HepG2 (cell line): ENCODE measurements around the gene ATG16L2. TPM values are rescaled to one million over a fixed set of nuclear protein-coding genes. Genes with fewer than 3 reads are reported as not detected.
A peak's percentile ranks its signal among the peaks of the same experiment; 100 is the strongest.

Experiments used
- BRCA1 ChIP-seq: sonication (generic); formaldehyde crosslinking; IDR thresholded peaks from 2 replicates; pipeline ENCODE4 v1.4.0; 2020; ENCODE audit warnings: missing genetic modification reagents
- CBX5 ChIP-seq: sonication (generic); formaldehyde crosslinking; IDR thresholded peaks from 2 replicates; pipeline ENCODE4 v1.4.0; 2020; ENCODE audit warnings: missing genetic modification reagents, borderline replicate concordance
- CSRNP2 ChIP-seq: sonication (generic); formaldehyde crosslinking; conservative IDR thresholded peaks from 2 replicates; pipeline ENCODE4 v1.8.0; 2022; ENCODE audit warnings: low read depth, missing genetic modification reagents
- MIXL1 ChIP-seq: IDR thresholded peaks from 2 replicates; pipeline ENCODE4 v1.6.1; 2016
- MTA3 ChIP-seq: sonication (generic); formaldehyde crosslinking; IDR thresholded peaks from 2 replicates; pipeline ENCODE4 v1.4.0; 2020; ENCODE audit warnings: missing genetic modification reagents
- PAXIP1 ChIP-seq: sonication (generic); formaldehyde crosslinking; conservative IDR thresholded peaks from 2 replicates; pipeline ENCODE4 v1.4.0; 2020; ENCODE audit warnings: mild to moderate bottlenecking, missing genetic modification reagents, moderate library complexity
- SP2 ChIP-seq: sonication (generic); formaldehyde crosslinking; IDR thresholded peaks from 2 replicates; pipeline ENCODE4 v1.5.1; 2020; ENCODE audit warnings: mild to moderate bottlenecking, missing genetic modification reagents
- TBX2 ChIP-seq: sonication (generic); formaldehyde crosslinking; IDR thresholded peaks from 2 replicates; pipeline ENCODE4 v1.5.0; 2020; ENCODE audit warnings: missing genetic modification reagents, mild to moderate bottlenecking, borderline replicate concordance
- TFDP1 ChIP-seq: IDR thresholded peaks from 2 replicates; pipeline ENCODE4 v1.6.1; 2016; ENCODE audit warnings: missing compliant biosample characterization, missing genetic modification reagents, borderline replicate concordance
- ZMAT3 ChIP-seq: sonication (generic); formaldehyde crosslinking; conservative IDR thresholded peaks from 2 replicates; pipeline ENCODE4 v1.7.0; 2021; ENCODE audit warnings: missing genetic modification reagents
- ZNF253 ChIP-seq: sonication (generic); formaldehyde crosslinking; IDR thresholded peaks from 2 replicates; pipeline ENCODE4 v1.8.0; 2022; ENCODE audit warnings: mild to moderate bottlenecking, missing genetic modification reagents, borderline replicate concordance
- ZNF639 ChIP-seq: conservative IDR thresholded peaks from 2 replicates; pipeline ENCODE4 v1.6.1; 2018; ENCODE audit warnings: missing genetic modification reagents
- ZNF713 ChIP-seq: sonication (generic); formaldehyde crosslinking; IDR thresholded peaks from 2 replicates; pipeline ENCODE4 v1.4.0; 2020; ENCODE audit warnings: mild to moderate bottlenecking, missing genetic modification reagents
- polyA plus RNA-seq, 8 experiments: library from polyadenylated mRNA; depleted of rRNA in 3 of 8; stranded (reverse) in 7 of 8; unstranded in 1 of 8; fragments of >200 nt; fragmentation: Illumina TruSeq in 4 of 8; extraction: Trizol in 4 of 8; gene quantifications; 2 replicates each; pipeline versions ENCODE4 v1.2.1 to v1.2.3, GENCODE V29; 2011 to 2016; ENCODE audit warnings: low read depth in 4 of 8, missing spikeins in 1 of 8, mixed read lengths in 1 of 8; ENCODE audit not compliant: insufficient read depth in 1 of 8
- total RNA-seq, 5 experiments: library from RNA; depleted of rRNA; stranded (reverse); fragments of >200 nt; fragmentation: Illumina TruSeq; extraction: Trizol; gene quantifications; 2 replicates each; pipeline ENCODE4 v1.2.3, GENCODE V29; 2016; ENCODE audit warnings: low read depth in 1 of 5
- TF ChIP-seq, protein P1 (sequence below): sonication (generic); formaldehyde crosslinking; IDR thresholded peaks from 2 replicates; pipeline ENCODE4 v1.8.1; 2023; ENCODE audit warnings: mild to moderate bottlenecking, missing genetic modification reagents
- TF ChIP-seq, protein P2 (sequence below): sonication (generic); formaldehyde crosslinking; IDR thresholded peaks from 2 replicates; pipeline ENCODE4 v1.4.0; 2020; ENCODE audit warnings: missing genetic modification reagents, borderline replicate concordance

Gene ATG16L2
- total and polyA plus RNA-seq, 2 of the 13 experiments (the other 11 are each of a cell fraction or from before 2014, with no cell fraction given), result 6.2 to 14.8 TPM

GRCh38 chr11:72786305-72787215 is 27.7 kb upstream of the ATG16L2 start (continued):
- TF ChIP-seq PAXIP1 (CRISPR knock-in tag) (peak; percentile 89), SP2 (CRISPR knock-in tag) (no peak), TFDP1 (peak; percentile 21; the same call in 1 of the 2 replicates), ZNF713 (CRISPR knock-in tag) (no peak), CBX5 (peak; percentile 51; the same call in 1 of the 2 replicates), BRCA1 (no peak), ZNF253 (CRISPR knock-in tag) (no peak), CSRNP2 (no peak), ZNF639 (CRISPR knock-in tag) (no peak), TBX2 (CRISPR knock-in tag) (peak; percentile 83), MIXL1 (CRISPR knock-in tag) (no peak), ZMAT3 (CRISPR knock-in tag) (0 out of 2 replicates have a peak, but pooled peaks have one; percentile 50), MTA3 (no peak)
- TF ChIP-seq, protein P1, sequence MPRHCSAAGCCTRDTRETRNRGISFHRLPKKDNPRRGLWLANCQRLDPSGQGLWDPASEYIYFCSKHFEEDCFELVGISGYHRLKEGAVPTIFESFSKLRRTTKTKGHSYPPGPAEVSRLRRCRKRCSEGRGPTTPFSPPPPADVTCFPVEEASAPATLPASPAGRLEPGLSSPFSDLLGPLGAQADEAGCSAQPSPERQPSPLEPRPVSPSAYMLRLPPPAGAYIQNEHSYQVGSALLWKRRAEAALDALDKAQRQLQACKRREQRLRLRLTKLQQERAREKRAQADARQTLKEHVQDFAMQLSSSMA (CRISPR knock-in tag), result 0 out of 2 replicates have a peak, but pooled peaks have one; percentile 35
- TF ChIP-seq, protein P2, sequence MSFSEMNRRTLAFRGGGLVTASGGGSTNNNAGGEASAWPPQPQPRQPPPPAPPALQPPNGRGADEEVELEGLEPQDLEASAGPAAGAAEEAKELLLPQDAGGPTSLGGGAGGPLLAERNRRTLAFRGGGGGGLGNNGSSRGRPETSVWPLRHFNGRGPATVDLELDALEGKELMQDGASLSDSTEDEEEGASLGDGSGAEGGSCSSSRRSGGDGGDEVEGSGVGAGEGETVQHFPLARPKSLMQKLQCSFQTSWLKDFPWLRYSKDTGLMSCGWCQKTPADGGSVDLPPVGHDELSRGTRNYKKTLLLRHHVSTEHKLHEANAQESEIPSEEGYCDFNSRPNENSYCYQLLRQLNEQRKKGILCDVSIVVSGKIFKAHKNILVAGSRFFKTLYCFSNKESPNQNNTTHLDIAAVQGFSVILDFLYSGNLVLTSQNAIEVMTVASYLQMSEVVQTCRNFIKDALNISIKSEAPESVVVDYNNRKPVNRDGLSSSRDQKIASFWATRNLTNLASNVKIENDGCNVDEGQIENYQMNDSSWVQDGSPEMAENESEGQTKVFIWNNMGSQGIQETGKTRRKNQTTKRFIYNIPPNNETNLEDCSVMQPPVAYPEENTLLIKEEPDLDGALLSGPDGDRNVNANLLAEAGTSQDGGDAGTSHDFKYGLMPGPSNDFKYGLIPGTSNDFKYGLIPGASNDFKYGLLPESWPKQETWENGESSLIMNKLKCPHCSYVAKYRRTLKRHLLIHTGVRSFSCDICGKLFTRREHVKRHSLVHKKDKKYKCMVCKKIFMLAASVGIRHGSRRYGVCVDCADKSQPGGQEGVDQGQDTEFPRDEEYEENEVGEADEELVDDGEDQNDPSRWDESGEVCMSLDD, result no peak
